ENCODE results near the gene LRRC3C.

Gene LRRC3C

DNA sequence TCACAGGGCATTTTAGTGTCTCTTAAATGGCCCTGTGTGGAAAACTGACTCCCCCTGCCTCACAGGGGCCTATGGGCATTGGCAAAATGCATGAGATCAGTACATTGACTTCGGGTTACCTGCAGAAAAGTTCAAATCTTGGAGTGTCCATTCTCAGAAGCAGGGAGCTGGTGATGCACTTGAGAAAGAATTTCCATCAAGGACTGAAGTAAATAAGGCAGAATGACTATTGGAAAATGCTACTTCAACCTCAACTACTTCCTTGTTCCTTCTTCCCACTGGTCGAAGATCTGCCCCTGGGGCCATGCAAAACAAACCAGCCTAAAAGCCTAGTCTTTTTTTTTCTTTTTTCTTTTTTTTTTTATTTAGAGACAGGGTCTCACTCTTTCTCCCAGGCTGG lies 21.5 kb downstream of the LRRC3C start:
- no peak overlapping the region for H3K4me3 ChIP-seq (ENCODE audit: insufficient read depth, low read length, poor library complexity, severe bottlenecking)
- no peak overlapping the region for H3K4me2 ChIP-seq (ENCODE audit: low read depth, low read length, poor library complexity, severe bottlenecking)
- H3K9me2 ChIP-seq (replicated peaks; ENCODE audit: insufficient read depth, low read length): no peaks in the 10 kb centered on the region
- no peak overlapping the region for H3K27ac ChIP-seq (ENCODE audit: low read depth, low read length)
- no peaks in the 10 kb centered on the region for H4K20me1 ChIP-seq (ENCODE audit: low read depth, low read length)
- no peak overlapping the region for H3K9ac ChIP-seq (ENCODE audit: low read length)
- no peaks in the 10 kb centered on the region for H3K9me3 ChIP-seq (ENCODE audit: insufficient read depth, low read length)
- H3K27me3 ChIP-seq (ENCODE audit: low read length): no peaks in the 10 kb centered on the region
- no peaks in the 10 kb centered on the region for H3K79me2 ChIP-seq (ENCODE audit: insufficient read depth, low read length)
- no peaks in the 10 kb centered on the region for H3K36me3 ChIP-seq (ENCODE audit: low read length)
- H2AFZ ChIP-seq (ENCODE audit: low read depth, low read length, severe bottlenecking): no peak overlapping the region
- TF ChIP-seq EZH2phosphoT487 (conservative IDR thresholded peaks at IDR 0.05; ENCODE audit: low read length): no peak
- TF ChIP-seq, protein P1, sequence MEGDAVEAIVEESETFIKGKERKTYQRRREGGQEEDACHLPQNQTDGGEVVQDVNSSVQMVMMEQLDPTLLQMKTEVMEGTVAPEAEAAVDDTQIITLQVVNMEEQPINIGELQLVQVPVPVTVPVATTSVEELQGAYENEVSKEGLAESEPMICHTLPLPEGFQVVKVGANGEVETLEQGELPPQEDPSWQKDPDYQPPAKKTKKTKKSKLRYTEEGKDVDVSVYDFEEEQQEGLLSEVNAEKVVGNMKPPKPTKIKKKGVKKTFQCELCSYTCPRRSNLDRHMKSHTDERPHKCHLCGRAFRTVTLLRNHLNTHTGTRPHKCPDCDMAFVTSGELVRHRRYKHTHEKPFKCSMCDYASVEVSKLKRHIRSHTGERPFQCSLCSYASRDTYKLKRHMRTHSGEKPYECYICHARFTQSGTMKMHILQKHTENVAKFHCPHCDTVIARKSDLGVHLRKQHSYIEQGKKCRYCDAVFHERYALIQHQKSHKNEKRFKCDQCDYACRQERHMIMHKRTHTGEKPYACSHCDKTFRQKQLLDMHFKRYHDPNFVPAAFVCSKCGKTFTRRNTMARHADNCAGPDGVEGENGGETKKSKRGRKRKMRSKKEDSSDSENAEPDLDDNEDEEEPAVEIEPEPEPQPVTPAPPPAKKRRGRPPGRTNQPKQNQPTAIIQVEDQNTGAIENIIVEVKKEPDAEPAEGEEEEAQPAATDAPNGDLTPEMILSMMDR (IDR thresholded peaks at IDR 0.05; ENCODE audit: insufficient read depth, low read length, poor library complexity, severe bottlenecking): no peak
- H3F3A ChIP-seq (ENCODE audit: insufficient read depth): no peaks in the 10 kb centered on the region; the same call in 1 of the 2 replicates

DNA sequence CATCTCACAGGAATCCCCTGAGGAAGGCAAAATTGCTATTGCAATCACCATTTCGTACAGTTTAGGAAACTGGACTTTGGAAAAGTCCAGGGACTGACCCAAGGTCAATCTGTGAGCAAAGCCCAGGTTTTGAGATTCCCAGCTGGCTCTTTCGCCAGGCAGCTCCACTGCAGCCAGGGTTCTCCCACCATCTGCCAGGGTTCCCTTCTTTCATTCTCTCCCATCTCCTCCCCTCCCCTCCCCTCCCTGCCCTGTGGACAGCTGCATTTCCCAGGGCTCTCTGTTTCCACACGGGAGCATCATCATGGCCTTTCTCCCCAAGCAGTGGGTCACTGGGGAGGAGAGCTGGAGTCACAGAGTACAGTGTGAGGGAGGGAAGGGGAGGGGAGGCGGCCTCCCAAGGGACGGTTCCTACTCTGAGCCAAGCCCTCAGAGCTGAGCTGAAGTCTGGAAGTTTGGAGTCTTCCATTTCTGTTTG lies 23.4 kb downstream of the LRRC3C start:
- Histone ChIP-seq H2AFZ (ENCODE audit: low read depth, low read length, severe bottlenecking) (no peak overlapping the region), H3K79me2 (ENCODE audit: insufficient read depth, low read length) (no peaks in the 10 kb centered on the region), H3K9me3 (ENCODE audit: insufficient read depth, low read length) (no peaks in the 10 kb centered on the region), H3K4me2 (ENCODE audit: low read depth, low read length, poor library complexity, severe bottlenecking) (no peak overlapping the region), H3K27ac (ENCODE audit: low read depth, low read length) (no peak overlapping the region), H3K27me3 (ENCODE audit: low read length) (no peaks in the 10 kb centered on the region), H3K9ac (ENCODE audit: low read length) (no peak overlapping the region), H3K36me3 (ENCODE audit: low read length) (no peaks in the 10 kb centered on the region), H4K20me1 (ENCODE audit: low read depth, low read length) (no peaks in the 10 kb centered on the region), H3K4me3 (ENCODE audit: insufficient read depth, low read length, poor library complexity, severe bottlenecking) (no peak overlapping the region), H3K9me2 (replicated peaks; ENCODE audit: insufficient read depth, low read length) (no peaks in the 10 kb centered on the region), H3F3A (ENCODE audit: insufficient read depth) (no peaks in the 10 kb centered on the region; the same call in 1 of the 2 replicates)
- TF ChIP-seq EZH2phosphoT487 (conservative IDR thresholded peaks at IDR 0.05; ENCODE audit: low read length): no peak
- TF ChIP-seq, protein P1 (IDR thresholded peaks at IDR 0.05; ENCODE audit: insufficient read depth, low read length, poor library complexity, severe bottlenecking): no peak

DNA sequence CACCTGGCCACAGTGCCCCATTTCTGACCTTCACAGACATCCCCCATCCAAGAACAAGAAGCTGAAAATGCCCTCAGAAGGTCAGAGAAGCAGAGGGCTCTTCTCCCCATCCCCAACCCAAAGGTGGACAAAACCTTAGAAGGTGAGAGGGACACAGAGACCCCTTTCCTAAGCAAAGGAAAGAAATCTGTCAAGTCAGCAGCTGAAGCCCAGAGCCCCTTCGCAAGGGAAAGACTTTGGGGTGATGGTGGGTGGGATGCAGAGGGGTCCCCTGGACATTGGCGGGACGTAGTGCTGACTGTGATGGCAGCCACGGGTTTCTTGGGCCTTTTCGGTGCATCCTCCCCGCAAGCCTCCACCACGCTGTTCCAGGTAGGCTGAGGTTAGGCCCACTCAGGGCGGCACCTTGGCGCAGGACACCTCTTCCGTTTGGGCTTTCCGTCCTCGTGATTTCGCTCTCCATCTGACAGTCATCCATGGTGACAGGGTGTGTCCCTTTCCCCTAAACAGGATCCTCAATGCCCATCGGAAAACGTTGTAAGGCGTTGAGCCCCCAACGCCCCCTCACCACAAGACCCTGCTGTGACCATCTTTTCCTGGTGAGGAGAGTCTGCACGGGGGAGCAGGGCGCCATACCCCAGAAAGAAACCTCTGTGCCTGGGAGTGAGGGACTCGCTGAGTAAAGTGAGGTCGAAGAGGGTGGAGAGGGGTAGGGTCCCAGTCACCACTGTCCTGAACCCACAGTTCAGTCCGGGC lies 24.6 kb downstream of the LRRC3C start:
- Histone ChIP-seq H3K9me2 (replicated peaks; ENCODE audit: insufficient read depth, low read length) (no peaks in the 10 kb centered on the region), H3F3A (ENCODE audit: insufficient read depth) (no peaks in the 10 kb centered on the region; the same call in 1 of the 2 replicates), H4K20me1 (ENCODE audit: low read depth, low read length) (no peaks in the 10 kb centered on the region), H3K36me3 (ENCODE audit: low read length) (no peaks in the 10 kb centered on the region), H3K9ac (ENCODE audit: low read length) (no peak overlapping the region), H3K9me3 (ENCODE audit: insufficient read depth, low read length) (no peaks in the 10 kb centered on the region), H3K79me2 (ENCODE audit: insufficient read depth, low read length) (no peaks in the 10 kb centered on the region), H3K4me2 (ENCODE audit: low read depth, low read length, poor library complexity, severe bottlenecking) (peak overlapping the region; percentile 32), H3K27me3 (ENCODE audit: low read length) (no peaks in the 10 kb centered on the region), H2AFZ (ENCODE audit: low read depth, low read length, severe bottlenecking) (no peak overlapping the region), H3K4me3 (ENCODE audit: insufficient read depth, low read length, poor library complexity, severe bottlenecking) (peak overlapping the region; percentile 42), H3K27ac (ENCODE audit: low read depth, low read length) (no peak overlapping the region)
- no peak for TF ChIP-seq EZH2phosphoT487 (conservative IDR thresholded peaks at IDR 0.05; ENCODE audit: low read length)
- TF ChIP-seq, protein P1 (IDR thresholded peaks at IDR 0.05; ENCODE audit: insufficient read depth, low read length, poor library complexity, severe bottlenecking): no peak

Data from SU-DHL-6 (cell line).